GM21381 (cell line): ENCODE data around the gene SCGB3A1.

Experiments
- ATAC-seq: cut with Tn5 transposase; IDR thresholded peaks from one replicate; pipeline ENCODE4 v1.9.1; 2021; ENCODE audit warnings: mild to moderate bottlenecking, moderate library complexity; ENCODE audit not compliant: unreplicated experiment

Gene SCGB3A1

GRCh38 chr5:180625791-180626660 lies 34.7 kb upstream of the SCGB3A1 start:
- no peak for ATAC-seq

GRCh38 chr5:180625125-180625790 lies 34.0 kb upstream of the SCGB3A1 start:
- no peak for ATAC-seq

GRCh38 chr5:180624587-180624986 lies 33.3 kb upstream of the SCGB3A1 start:
- no peak for ATAC-seq

GRCh38 chr5:180623844-180624243 lies 32.5 kb upstream of the SCGB3A1 start:
- no peak for ATAC-seq

- ATAC-seq, result no peak
Observed at GRCh38 chr5:180623411-180623834, 32.1 kb upstream of the SCGB3A1 start.

GRCh38 chr5:180622910-180623309 lies 31.6 kb upstream of the SCGB3A1 start:
- no peak for ATAC-seq

- ATAC-seq, result no peak
Observed at GRCh38 chr5:180621311-180621710, 30.0 kb upstream of the SCGB3A1 start.

- ATAC-seq, result no peak
Observed at GRCh38 chr5:180620014-180620413, 28.7 kb upstream of the SCGB3A1 start.

GRCh38 chr5:180619563-180619915 lies 28.2 kb upstream of the SCGB3A1 start:
- ATAC-seq, result no peak

- no peak for ATAC-seq
Observed at GRCh38 chr5:180618829-180619562, 27.7 kb upstream of the SCGB3A1 start.

GRCh38 chr5:180618487-180618828 lies 27.2 kb upstream of the SCGB3A1 start:
- no peak for ATAC-seq

GRCh38 chr5:180613814-180614188 lies 22.5 kb upstream of the SCGB3A1 start:
- ATAC-seq, result no peak

- no peak for ATAC-seq
Observed at GRCh38 chr5:180613188-180613813, 22.0 kb upstream of the SCGB3A1 start.

GRCh38 chr5:180612683-180613082 lies 21.4 kb upstream of the SCGB3A1 start:
- no peak for ATAC-seq

- ATAC-seq, result no peak
Observed at GRCh38 chr5:180611140-180611850, 20.0 kb upstream of the SCGB3A1 start.

GRCh38 chr5:180609817-180610550 lies 18.7 kb upstream of the SCGB3A1 start:
- no peak for ATAC-seq

GRCh38 chr5:180609386-180609785 lies 18.1 kb upstream of the SCGB3A1 start:
- no peak for ATAC-seq

- ATAC-seq, result no peak
Observed at GRCh38 chr5:180608572-180609310, 17.4 kb upstream of the SCGB3A1 start.

GRCh38 chr5:180607861-180608571 lies 16.7 kb upstream of the SCGB3A1 start:
- ATAC-seq, result no peak
